GM21423 (cell line): Measurements from ENCODE around the gene ATP2A2.
"Not testable (repeated sequence)": the region's sequence is repeated elsewhere in the genome, so short reads cannot be mapped to it uniquely, and the experiment has no call there.

Experiments
- ATAC-seq: cut with Tn5 transposase; IDR thresholded peaks from one replicate; pipeline ENCODE4 v1.9.1; 2021; ENCODE audit warnings: mild to moderate bottlenecking, moderate library complexity; ENCODE audit not compliant: unreplicated experiment

ATP2A2 gene

GRCh38 chr12:110365489-110366320 is 84.7 kb downstream of the ATP2A2 start:
- no peak for ATAC-seq

GRCh38 chr12:110366321-110367142 is 85.5 kb downstream of the ATP2A2 start:
- no peak for ATAC-seq

GRCh38 chr12:110367181-110367864 is 86.3 kb downstream of the ATP2A2 start:
- ATAC-seq: no peak

DNA sequence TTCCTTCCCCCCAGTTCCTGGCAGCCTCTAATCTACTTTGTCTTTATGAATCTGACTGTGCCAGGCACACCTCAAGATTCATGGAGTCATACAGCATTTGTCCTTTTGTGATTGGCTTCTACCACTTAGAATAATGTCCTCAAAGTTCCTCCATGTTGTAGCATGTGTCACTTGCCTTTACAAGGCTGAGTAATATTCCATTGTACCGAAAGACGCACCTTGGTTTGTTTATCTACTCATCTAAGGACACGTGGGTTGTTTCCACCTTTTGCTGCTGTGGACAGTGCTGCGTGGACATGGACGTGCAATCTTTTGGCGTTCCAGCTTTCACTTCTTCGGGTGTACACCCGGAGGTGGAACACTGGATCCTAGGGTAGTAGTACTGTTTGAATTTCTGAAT is 88.9 kb downstream of the ATP2A2 start:
- no peak for ATAC-seq

DNA sequence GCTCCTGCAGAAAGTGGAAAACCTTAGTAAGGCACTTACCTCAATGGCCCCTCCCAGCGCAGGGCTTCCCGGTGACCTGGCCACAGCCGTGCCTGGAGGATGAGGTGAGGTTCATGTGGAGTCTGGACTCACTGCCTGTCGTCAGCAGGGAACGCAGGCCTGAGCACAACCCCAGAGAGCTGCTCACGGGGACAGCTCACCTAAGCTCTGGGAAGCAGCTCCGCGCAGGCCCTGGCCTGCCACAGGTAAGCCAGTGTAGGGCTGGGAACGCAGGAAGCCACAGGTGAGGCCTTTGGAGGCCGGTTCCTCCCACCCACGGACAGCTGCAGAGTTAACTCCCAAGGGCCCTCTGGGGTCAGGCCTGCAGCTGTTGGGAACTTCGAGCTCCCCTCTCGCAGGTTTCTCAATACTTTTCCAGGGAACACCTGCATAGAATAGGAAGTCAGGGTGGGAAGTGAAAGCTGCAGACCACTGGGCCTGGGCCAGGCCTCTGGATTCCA is 89.7 kb downstream of the ATP2A2 start:
- ATAC-seq: no peak

- peak; percentile 57 for ATAC-seq
Measured at GRCh38 chr12:110371408-110372055, 90.5 kb downstream of the ATP2A2 start.

GRCh38 chr12:110372056-110372425 is 91.0 kb downstream of the ATP2A2 start:
- ATAC-seq: no peak

DNA sequence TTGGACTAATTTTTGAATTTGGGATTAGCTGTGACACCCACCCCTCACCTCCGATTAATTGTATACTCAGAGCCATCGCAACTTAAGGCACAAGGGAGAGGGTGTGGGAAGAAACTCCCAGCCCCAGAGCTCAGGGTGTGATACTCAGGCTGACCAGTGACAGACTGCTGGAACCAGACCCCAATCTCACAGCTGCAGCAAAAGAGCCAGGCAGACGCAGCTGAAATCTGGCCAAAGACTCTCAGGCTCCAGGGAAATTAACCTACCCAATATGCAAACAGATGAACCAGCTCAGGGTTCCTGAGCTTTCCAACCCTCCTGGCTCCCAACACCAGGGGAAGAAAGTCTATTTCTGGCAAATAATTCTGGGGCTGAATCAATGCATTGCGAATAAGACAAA is 92.0 kb downstream of the ATP2A2 start:
- no peak for ATAC-seq

- ATAC-seq: no peak
Measured at GRCh38 chr12:110373425-110373824, 92.4 kb downstream of the ATP2A2 start.

DNA sequence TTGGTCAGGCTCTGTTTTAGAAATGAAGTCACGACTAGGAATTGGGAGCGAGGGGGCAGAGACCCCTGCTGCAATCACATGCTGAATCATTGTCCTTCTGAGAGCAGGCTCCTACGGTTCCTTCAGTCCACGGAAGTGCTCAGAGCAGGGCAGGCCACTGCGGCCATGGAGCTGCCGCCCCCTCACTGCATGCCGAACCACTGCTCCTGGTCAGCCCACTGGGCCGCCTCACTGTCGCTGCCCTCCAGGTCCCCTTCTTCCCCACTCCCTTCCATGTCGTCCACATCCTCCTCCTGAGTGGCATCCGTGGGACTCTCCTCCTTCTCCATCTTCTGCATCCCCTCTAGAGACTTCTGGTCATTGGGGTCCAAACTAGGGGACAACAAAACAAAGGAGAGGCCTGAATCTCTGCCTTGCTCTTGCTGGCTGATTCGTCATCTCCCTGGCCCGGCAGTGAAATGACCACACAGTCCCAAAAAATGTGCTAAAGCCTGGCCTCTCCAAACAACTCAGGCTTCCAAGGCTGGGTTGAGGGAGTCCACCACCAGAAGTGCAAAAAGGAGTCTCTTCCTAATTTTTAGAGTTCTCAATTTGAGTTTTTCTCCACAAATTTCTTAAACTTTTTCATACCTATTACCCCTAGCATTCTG is 93.0 kb downstream of the ATP2A2 start:
- ATAC-seq: no peak

DNA sequence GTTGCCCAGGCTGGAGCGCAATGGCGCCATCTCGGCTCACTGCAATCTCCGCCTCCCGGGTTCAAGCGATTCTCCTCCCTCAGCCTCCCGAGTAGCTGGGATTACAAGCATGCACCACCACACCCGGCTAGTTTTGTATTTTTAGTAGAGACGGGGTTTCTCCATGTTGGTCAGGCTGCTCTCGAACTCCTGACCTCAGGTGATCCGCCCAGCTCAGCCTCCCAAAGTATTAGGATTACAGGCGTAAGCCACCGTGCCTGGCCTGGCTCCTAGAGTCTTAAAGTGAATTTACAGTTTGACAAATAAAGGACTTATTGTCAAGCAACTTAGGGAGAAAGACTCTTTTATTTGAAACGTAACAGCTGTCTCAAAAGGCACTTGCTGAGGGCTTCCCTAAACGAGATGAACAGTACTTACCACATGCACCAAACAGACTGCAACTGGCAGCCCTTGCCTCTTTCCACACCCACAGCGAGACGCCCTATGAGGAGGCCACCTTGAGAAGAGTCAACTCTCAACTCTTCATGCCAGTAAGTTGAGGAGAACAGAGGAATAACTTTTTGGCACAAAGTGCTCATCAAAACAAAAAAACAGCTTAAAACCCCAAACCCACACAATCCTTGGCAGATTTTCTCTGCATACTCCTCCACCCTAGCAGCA is 97.2 kb downstream of the ATP2A2 start:
- not testable (repeated sequence) for ATAC-seq

GRCh38 chr12:110379197-110379596 is 98.2 kb downstream of the ATP2A2 start:
- no peak for ATAC-seq

- ATAC-seq: no peak
Measured at GRCh38 chr12:110379631-110380030, 98.6 kb downstream of the ATP2A2 start.

DNA sequence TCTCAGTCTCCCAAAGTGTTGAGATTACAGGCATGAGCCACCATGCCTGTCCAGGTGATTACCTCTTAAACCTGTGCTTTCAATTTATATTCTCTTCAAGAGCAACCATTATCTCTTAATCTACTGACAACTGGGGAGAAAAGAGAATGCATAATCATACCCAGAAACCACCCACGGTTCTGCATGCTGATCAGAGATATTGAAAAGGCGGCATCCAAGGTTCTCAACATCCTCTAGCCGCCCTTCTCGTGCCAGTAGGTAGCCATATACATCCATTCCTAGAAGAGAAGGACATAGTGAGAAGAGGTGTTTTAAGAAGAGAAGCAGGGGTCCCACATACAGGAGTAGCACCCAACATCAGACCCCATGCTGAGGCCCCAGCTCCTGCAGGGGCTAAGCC is 101.6 kb downstream of the ATP2A2 start:
- ATAC-seq: no peak
